HG02610 (cell line): ENCODE results near the gene NT5DC2.

ENCODE experiments used
- ATAC-seq: cut with Tn5 transposase; IDR thresholded peaks from one replicate; pipeline ENCODE4 v1.9.1; 2021; ENCODE audit warnings: mild to moderate bottlenecking, moderate library complexity; ENCODE audit not compliant: unreplicated experiment

The NT5DC2 gene

DNA sequence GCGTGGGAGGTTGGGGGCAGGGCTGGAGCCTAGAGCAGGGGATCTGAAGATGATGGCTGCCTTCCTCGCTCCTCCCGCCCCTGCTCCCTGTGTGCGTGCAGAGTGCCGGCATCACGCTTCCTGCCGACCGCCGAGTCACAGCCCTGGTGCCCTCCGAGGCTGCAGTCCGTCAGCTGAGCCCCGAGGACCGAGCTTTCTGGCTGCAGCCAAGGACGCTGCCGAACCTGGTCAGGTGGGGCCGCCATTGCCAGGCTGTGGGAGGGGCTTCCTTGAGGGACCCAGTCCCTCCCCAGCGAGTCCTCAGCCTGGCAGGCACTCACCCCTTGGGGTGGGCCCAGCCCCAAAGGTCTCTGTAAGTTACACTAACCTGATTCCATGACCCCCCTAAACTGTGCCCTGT is 20.9 kb downstream of the NT5DC2 start:
- no peak for ATAC-seq

DNA sequence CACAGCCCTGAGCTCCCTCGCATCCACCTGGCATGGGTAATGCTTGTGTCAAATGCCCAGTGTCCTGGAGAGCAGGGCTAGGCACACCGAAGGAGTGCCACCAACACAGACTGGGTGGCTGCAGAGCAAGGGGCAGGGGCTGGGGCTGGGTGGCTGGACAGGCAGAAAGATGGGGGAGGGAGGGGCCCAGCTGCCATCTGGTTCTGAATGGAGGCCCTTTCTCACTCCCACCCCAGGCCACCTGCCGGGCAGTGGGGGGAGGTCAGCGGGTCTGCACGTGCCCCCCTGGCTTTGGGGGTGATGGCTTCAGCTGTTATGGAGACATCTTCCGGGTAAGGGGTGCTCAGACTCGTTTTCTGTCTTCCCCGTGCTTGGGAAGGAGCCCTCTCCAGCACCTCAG is 21.6 kb downstream of the NT5DC2 start:
- ATAC-seq, result no peak

DNA sequence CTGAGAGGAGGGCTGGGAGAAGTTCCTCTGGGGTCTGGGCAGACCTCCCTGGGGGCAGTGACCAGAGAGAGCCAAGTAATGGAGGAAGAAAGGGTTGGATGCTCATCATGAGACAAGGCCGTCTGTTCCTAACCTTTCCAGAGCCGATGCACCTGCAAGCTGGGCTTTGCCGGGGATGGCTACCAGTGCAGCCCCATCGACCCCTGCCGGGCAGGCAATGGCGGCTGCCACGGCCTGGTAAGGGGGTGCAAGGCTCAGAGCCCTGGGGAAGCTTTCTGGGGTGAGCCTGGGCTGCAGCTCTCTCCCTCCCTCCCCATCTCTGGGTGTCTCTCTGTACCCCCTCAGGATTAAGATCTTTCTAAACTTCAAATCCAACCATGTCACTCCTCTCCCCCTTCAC is 22.1 kb downstream of the NT5DC2 start:
- ATAC-seq, result no peak

DNA sequence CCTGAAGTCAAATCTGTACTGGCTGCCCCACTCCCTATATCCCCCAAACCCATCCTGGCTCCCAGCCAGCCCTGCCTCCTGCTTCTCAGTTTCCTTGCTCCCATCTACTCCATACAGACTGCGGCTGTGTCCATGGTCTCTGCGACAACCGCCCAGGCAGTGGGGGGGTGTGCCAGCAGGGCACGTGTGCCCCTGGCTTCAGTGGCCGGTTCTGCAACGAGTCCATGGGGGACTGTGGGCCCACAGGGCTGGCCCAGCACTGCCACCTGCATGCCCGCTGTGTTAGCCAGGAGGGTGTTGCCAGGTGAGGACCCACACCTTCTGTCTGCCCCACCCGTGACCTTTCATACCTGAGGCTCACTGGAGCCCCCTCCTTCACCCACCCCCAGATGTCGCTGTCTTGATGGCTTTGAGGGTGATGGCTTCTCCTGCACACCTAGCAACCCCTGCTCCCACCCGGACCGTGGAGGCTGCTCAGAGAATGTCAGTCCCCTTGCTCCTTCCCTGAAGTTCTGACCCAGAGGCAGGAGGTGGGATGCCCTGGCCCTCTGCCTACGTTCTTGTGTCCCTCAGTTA is 23.8 kb downstream of the NT5DC2 start:
- no peak for ATAC-seq

DNA sequence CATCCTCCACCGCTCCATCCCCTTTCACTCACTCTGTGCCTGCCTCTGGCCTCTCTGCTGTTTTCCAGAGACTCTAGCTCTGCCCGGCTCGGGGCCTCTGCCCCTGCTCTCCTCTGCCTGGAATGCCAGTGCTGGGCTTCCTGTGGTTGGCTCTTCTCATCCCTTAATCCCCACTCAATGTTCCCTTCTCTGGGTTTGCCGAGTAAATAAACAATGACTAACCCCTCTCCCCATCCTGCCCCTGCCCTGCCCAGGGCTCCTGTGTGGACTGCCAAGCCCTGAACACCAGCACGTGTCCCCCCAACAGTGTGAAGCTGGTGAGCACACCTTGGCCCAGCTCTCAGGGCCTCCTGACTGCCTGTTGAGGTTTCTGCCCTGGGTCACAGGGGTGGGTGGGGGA is 26.3 kb downstream of the NT5DC2 start:
- no peak for ATAC-seq

DNA sequence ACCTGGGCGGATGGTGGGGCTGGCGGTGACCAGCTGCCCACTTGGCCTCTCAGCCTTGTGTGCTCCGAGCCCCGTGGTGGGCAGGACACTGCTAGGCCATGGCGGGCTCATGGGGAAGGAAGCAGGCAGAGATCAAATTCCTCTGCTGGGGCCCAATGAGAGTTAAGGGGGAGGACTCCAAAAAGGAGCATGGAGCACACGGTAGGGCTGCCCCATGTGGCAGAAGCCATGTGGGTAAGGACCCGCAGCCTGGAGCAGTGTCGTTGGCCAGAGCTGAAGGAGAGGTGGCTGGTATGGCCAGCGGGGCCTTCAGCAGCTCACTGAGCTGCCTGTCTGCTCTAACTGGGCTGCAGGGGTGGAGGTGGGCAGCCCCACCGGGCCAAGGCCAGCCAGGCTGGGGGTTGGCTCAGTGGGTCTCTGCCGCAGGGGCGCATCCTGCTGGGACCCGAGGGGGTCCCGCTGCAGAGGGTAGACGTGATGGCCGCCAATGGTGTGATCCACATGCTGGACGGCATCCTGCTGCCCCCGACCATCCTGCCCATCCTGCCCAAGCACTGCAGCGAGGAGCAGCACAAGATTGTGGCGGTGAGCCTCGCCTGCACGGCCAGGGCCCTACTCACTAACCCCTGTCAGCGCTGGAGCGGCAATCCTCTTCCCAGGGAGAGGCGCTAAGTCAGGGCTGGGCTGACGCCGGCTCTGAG is 27.2 kb downstream of the NT5DC2 start:
- ATAC-seq, result no peak

DNA sequence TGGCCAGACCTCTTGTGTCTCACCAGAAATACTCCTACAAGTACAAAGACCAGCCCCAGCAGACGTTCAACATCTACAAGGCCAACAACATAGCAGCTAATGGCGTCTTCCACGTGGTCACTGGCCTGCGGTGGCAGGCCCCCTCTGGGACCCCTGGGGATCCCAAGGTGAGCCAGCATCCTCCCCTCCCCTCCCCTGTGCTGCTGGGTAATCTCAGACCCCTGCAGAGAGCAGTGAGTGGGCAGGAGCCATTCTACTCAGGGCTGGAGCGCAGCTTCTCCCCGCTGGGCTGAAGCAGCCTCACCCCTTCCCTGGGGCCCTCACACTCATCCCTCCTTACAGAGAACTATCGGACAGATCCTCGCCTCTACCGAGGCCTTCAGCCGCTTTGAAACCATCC is 28.7 kb downstream of the NT5DC2 start:
- no peak for ATAC-seq

DNA sequence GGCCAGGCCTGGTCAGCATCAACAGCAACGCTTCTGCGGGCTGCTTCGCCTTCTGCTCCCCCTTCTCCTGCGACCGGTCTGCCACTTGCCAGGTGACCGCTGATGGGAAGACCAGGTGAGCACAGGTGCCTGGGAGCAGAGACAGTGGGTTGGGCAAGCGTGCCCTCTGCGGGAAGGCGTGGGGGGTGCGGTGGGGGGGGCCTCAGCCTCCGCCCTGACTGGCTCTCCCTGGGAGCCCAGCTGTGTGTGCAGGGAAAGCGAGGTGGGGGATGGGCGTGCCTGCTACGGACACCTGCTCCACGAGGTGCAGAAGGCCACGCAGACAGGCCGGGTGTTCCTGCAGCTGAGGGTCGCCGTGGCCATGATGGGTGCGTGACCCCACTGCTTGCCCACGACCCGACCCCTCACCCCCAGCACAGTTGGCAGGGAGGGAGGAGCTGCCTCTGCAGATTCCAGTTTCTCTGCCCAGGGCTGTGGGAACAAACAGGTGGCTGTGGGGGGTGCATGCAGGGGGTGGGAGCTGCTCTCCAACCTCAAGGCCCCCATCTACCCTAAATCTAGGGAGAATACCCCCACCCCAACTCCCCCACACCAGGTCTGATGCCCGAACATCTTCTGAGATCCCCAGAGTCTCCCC is 29.8 kb downstream of the NT5DC2 start:
- no peak for ATAC-seq

DNA sequence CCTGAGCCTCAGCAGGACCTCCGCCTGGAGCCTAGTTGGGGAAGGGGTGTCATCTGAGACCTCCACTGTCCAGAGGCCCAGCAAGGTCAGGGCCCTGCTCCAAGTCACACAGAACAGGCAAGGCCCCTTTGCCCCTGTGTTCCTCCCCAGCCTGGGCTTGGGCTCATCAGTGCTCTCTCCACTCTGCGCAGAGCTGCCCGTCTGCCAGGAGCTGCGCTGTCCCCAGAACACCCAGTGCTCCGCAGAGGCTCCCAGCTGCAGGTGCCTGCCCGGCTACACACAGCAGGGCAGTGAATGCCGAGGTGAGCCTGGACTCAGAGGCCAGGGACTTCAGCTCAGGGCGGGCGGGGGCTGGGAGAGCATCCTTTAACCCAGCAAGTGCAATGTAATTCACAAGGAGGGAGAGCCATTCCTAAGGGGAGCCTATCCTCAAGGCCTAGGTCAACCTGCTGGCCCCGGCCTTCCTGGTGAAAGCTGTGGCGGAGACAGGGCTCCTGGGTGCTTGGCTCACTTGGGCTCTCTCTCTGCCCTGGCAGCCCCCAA is 30.8 kb downstream of the NT5DC2 start:
- no peak for ATAC-seq

DNA sequence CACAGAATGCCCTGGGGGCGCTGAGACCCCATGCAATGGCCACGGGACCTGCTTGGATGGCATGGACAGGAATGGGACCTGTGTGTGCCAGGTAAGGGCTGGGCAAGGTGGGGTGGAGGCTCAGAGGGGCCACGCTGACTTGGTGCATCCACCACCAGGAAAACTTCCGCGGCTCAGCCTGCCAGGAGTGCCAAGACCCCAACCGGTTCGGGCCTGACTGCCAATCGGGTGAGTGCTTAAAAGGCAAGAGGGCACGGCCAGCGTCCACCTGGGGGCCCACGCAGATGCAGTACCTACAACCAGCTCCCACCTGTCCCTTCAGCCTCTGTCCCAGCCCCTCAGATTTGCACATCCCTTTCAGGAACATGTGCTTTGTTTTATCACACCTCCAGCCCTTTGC is 31.7 kb downstream of the NT5DC2 start:
- ATAC-seq, result no peak

DNA sequence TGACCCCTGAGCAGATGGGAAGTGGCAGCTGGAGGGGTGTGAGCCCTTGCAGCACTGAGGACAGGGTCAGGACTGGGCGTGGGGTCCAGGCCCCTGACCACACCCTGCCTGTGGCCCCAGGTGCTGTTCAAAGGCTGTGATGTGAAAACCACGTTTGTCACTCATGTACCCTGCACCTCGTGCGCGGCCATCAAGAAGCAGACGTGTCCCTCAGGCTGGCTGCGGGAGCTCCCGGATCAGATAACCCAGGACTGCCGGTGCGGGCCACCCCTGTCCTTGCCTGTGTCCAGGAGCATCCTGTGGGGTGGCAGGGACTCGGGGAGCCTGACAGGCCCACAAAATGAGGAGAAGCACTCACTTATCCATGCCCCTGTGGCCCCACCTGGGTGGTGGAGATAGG is 32.6 kb downstream of the NT5DC2 start:
- no peak for ATAC-seq

DNA sequence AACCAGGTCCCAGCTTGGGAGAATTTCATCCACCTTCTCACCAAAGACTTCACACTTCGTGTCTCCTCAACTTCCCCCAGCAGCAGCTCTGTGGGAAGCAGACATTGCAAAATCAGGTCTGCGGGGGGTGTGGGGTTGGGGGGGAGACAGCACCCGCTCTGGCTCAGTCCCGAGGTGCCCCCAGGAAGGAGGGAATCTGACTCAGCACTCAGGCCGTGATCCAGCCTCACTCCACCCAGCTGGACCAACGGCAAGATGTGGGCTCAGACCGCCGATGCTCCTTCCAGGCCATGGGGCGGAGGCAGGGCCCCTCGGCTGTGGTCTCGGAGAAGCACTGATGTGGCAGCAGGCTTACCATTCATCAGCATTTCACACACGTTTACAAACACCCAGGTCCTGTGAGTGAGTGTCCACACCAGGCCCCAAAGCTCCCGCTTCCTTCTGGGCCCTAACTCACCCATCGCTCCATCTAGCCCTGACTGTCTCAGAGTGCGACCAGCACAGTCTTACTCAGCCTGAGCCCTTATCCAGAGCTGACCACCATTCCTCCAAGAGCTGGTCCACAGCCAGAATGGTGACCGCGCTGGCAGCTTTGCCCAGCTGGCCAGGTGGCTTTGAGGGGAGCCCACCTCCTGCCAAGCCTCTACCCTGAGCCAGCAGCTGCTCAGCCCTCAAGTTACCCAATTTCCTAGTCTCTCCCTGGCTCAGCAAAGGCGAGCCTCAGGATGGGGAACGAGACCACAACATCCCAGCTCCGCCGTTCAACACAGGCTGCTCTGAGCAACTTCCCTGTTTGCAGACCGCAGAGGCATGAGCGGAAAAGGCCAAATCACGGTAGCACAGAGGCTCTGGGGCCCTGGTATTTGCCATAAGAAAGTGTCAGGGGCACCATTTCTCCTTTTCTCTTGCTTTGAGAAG is 35.3 kb downstream of the NT5DC2 start:
- no peak for ATAC-seq

DNA sequence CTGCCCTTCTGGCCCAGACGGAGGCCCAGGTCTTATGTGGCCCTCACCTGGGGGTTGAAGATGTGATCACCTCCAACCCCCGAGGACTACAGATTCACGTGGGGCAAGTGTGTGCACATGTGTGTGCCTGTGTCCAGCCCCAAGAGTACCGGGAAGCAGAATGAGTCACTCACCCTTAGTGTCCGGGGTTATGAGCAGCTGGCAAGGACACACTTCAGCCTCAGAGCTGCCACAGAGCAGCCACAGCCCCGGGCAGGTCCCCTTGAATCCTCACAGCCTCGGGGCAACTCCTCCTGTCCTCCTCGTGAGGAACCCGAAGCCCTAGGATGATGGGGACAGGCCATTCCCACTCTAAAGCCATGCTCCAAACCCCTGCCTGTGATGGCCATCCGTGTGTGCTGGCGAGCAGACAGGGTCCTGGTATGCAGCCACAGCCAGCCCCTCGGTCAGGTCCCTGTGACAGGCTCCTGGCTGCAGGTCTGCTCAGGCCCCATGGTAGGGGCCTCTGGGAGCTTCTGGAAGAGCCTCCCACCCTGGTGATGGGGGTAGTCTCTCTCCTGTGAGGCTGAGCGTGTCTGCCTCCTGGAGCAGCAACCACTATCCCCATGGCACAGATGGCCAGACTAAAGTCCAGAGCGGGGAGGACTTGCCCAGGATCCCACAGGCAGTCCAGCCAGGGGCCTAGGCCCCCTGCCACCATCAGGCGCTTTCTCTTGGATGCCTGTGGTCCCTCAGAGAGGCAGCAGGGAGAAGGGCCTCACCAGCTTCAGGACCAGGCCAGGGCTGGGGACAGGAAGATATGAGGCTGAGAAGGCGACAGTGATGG is 37.7 kb downstream of the NT5DC2 start:
- no peak for ATAC-seq

DNA sequence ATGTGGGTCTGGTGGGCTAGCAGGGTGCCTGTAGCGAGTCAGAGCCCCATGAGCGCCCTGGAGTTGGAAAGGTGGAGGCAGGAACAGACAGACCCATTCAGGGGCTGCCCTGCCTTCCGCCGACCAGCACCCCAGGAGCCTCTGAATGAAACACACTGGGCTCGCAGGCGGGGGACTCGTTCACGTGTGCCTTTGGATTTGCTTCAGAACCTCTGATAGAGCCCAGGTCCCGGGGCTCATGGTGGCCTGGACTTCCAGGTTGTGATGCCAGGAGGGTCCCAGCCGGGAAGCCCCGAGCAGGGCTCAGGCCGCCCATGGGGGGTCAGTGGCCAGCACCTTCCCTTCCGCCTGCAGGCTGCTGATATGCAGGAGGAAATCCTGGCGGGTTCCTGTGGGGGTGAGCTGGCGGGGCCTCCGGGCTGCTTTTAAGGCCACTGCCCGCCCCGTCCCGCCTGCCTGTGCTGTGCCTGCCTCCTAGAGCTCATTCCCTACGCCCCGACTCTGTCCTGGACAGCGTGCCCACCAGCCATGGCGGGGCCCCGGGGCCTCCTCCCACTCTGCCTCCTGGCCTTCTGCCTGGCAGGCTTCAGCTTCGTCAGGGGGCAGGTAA is 38.7 kb downstream of the NT5DC2 start, which contains the start of gene STAB1:
Gene STAB1 (plus strand): TSS at position 453 of the 610 bp plus-strand sequence. CDS start 76 bp downstream, at position 529.
- ATAC-seq, result no peak

DNA sequence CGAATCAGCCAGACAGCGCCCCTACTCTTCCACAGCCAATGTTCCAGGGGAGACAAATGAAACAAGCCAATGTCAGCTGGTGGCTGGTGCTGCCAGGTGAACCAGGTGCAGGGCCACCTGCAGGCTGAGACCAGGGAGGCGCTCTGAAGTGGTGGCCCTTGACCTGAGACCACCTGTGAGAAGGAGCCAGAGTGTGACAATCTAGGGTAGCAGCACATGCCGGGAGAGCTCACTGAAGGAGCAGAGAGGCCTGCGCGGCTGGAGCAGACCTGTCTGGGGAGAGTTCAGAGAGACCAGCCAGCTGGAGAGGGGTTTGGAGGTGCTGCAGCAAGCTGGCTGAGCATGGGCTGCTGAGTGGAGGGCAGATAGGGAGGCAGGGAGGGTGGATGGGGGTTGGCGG is 39.2 kb downstream of the NT5DC2 start:
- ATAC-seq, result no peak

DNA sequence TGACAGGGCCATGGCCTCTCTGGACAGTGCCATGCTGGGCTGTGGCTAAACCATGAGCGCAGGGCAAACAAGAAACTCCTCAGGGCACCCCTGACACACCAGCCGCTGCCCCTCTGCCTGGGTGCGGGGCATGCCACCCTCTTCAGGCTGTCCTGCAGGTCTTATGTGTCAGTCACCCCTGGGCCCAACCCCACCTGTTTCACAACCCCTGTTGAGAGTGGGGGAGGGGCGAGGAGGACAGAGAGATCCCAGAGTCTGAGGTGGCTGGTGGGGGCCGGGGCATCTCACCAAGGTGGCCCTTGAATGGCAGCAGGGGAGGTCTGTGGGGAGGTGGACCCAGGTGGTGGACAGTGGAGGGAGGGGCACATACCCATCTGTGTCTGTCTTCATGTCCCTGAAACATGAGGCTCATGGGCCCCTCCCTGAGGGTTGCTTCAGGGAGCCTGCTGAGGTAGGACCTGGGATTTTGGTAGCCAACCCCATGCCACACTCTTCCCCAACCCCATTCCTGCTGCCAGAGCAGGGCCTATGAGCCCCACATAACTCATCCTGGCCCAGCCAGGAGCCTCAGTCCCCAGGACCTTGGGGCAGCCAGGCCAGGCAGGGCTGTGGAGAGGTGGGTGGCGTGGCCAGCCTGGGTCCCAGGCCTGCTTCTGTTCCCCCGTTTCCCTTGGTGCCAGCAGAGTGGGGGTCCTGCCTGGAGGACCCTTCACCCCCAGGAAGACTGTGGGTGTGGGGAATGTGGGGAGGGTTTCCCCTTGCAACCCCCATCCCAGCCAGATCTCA is 40.2 kb downstream of the NT5DC2 start:
- ATAC-seq, result no peak

DNA sequence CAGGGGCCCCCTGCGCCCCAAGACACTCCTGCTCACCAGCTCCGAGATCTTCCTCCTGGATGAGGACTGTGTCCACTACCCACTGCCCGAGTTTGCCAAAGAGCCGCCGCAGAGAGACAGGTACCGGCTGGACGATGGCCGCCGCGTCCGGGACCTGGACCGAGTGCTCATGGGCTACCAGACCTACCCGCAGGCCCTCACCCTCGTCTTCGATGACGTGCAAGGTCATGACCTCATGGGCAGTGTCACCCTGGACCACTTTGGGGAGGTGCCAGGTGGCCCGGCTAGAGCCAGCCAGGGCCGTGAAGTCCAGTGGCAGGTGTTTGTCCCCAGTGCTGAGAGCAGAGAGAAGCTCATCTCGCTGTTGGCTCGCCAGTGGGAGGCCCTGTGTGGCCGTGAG is 41.6 kb downstream of the NT5DC2 start:
- no peak for ATAC-seq

DNA sequence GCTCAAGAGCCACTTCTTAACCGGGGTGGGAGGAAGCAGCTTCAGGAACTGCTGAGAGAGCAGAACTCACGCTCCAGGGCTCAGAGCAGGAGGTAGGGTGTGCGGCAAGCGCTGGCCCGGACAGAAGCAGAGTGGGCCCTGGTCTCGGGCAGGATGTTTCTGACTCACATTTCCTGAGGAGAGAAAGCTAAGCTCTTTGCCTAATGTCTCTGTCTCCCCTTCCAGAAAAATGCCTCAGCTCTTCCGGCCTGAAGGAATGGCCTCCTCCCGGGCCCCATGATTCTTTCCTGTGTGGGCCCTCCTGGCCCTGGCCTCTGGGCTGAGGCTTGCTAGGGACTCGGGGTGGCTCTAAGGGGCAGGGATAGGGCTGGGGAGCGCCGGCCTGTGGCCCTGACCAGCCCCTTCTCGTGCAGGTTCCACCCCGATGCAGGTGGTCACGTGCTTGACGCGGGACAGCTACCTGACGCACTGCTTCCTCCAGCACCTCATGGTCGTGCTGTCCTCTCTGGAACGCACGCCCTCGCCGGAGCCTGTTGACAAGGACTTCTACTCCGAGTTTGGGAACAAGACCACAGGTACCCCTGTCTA is 42.6 kb downstream of the NT5DC2 start:
- no peak for ATAC-seq
